ENCODE data around the gene KIAA0040.

The KIAA0040 gene

GRCh38 chr1:175182201-175182746 is 10.3 kb downstream of the KIAA0040 start:
- no peaks in the 10 kb centered on the region for H3K27me3 ChIP-seq (ENCODE audit: insufficient read depth, low read depth)
- no peak overlapping the region for H3K27ac ChIP-seq

GRCh38 chr1:175179837-175180590 is 12.6 kb downstream of the KIAA0040 start:
- Histone ChIP-seq H3K4me1 (ENCODE audit: low read depth, poor library complexity, severe bottlenecking) (no peaks in the 10 kb centered on the region), H2AFZ (ENCODE audit: low read depth) (no peak overlapping the region), H3K79me2 (ENCODE audit: insufficient read depth, low read depth) (peaks cover 6% of the 10 kb centered on the region; the same call in 1 of the 2 replicates), H3K27ac (no peak overlapping the region), H3K9ac (no peak overlapping the region), H4K20me1 (ENCODE audit: insufficient read depth) (no peaks in the 10 kb centered on the region), H3K27me3 (ENCODE audit: insufficient read depth, low read depth) (no peaks in the 10 kb centered on the region), H3K36me3 (ENCODE audit: insufficient read depth) (no peaks in the 10 kb centered on the region), H3K4me3 (IDR thresholded peaks at IDR 0.05; ENCODE audit: insufficient read depth, low read depth, low read length) (no peak overlapping the region), H3K4me2 (no peak overlapping the region)
- TF ChIP-seq, protein P1, sequence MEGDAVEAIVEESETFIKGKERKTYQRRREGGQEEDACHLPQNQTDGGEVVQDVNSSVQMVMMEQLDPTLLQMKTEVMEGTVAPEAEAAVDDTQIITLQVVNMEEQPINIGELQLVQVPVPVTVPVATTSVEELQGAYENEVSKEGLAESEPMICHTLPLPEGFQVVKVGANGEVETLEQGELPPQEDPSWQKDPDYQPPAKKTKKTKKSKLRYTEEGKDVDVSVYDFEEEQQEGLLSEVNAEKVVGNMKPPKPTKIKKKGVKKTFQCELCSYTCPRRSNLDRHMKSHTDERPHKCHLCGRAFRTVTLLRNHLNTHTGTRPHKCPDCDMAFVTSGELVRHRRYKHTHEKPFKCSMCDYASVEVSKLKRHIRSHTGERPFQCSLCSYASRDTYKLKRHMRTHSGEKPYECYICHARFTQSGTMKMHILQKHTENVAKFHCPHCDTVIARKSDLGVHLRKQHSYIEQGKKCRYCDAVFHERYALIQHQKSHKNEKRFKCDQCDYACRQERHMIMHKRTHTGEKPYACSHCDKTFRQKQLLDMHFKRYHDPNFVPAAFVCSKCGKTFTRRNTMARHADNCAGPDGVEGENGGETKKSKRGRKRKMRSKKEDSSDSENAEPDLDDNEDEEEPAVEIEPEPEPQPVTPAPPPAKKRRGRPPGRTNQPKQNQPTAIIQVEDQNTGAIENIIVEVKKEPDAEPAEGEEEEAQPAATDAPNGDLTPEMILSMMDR (conservative IDR thresholded peaks at IDR 0.05; ENCODE audit: low read depth, low read length) = no peak

More at GRCh38 chr1:175182201-175182746, 10.3 kb downstream of the KIAA0040 start:
- H3K79me2 ChIP-seq (ENCODE audit: insufficient read depth, low read depth) = peaks cover 6% of the 10 kb centered on the region; the same call in 1 of the 2 replicates
- no peak overlapping the region for H3K4me2 ChIP-seq
- TF ChIP-seq, protein P1 (conservative IDR thresholded peaks at IDR 0.05; ENCODE audit: low read depth, low read length) = no peak
- H2AFZ ChIP-seq (ENCODE audit: low read depth) = no peak overlapping the region
- peaks cover 10% of the 10 kb centered on the region for H3K4me1 ChIP-seq (ENCODE audit: low read depth, poor library complexity, severe bottlenecking)
- H3K4me3 ChIP-seq (IDR thresholded peaks at IDR 0.05; ENCODE audit: insufficient read depth, low read depth, low read length) = no peak overlapping the region
- H3K9ac ChIP-seq = no peak overlapping the region
- H4K20me1 ChIP-seq (ENCODE audit: insufficient read depth) = no peaks in the 10 kb centered on the region
- H3K36me3 ChIP-seq (ENCODE audit: insufficient read depth) = no peaks in the 10 kb centered on the region

DNA sequence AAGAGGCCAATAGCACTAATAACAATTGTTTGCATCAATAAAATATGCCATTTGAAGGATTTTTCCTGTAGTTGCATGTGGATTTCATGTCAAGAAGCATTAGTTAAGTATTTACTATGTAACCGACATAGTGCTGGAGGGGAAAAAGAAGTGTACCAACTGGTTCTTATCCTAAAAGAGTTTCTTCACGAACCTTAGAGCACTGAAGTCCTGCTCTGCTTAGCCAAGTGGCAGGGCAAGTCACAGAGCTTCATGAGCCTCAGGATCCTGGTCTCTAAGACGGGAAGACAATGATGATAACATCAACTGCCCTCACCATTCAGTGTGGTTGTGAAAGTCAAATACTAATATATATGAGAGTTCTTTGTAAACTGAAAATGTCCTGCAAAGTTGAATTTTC is 14.1 kb downstream of the KIAA0040 start:
- H3K4me2 ChIP-seq = no peak overlapping the region
- no peaks in the 10 kb centered on the region for H4K20me1 ChIP-seq (ENCODE audit: insufficient read depth)
- no peak overlapping the region for H2AFZ ChIP-seq (ENCODE audit: low read depth)
- H3K27ac ChIP-seq = no peak overlapping the region
- H3K4me1 ChIP-seq (ENCODE audit: low read depth, poor library complexity, severe bottlenecking) = no peaks in the 10 kb centered on the region
- H3K36me3 ChIP-seq (ENCODE audit: insufficient read depth) = no peaks in the 10 kb centered on the region
- peaks cover 5% of the 10 kb centered on the region; the same call in 1 of the 2 replicates for H3K79me2 ChIP-seq (ENCODE audit: insufficient read depth, low read depth)
- H3K4me3 ChIP-seq (IDR thresholded peaks at IDR 0.05; ENCODE audit: insufficient read depth, low read depth, low read length) = no peak overlapping the region
- no peak overlapping the region for H3K9ac ChIP-seq
- TF ChIP-seq, protein P1 (conservative IDR thresholded peaks at IDR 0.05; ENCODE audit: low read depth, low read length) = no peak
- no peaks in the 10 kb centered on the region for H3K27me3 ChIP-seq (ENCODE audit: insufficient read depth, low read depth)

GRCh38 chr1:175178056-175178455 is 14.5 kb downstream of the KIAA0040 start:
- Histone ChIP-seq H3K27me3 (ENCODE audit: insufficient read depth, low read depth) (no peaks in the 10 kb centered on the region), H3K4me3 (IDR thresholded peaks at IDR 0.05; ENCODE audit: insufficient read depth, low read depth, low read length) (no peak overlapping the region), H3K4me1 (ENCODE audit: low read depth, poor library complexity, severe bottlenecking) (no peaks in the 10 kb centered on the region), H3K36me3 (ENCODE audit: insufficient read depth) (no peaks in the 10 kb centered on the region), H3K4me2 (no peak overlapping the region), H3K9ac (no peak overlapping the region), H2AFZ (ENCODE audit: low read depth) (no peak overlapping the region), H3K79me2 (ENCODE audit: insufficient read depth, low read depth) (peaks cover under 1% of the 10 kb centered on the region; the same call in 1 of the 2 replicates), H4K20me1 (ENCODE audit: insufficient read depth) (no peaks in the 10 kb centered on the region), H3K27ac (no peak overlapping the region)
- TF ChIP-seq, protein P1 (conservative IDR thresholded peaks at IDR 0.05; ENCODE audit: low read depth, low read length) = no peak

Measured in KMS-11 (cell line).